Measurements from ENCODE around the gene AGMAT. TPM values are rescaled to one million over a fixed set of nuclear protein-coding genes. Genes with fewer than 3 reads are reported as not detected.

The AGMAT gene
- total RNA-seq, 4 donors from 2014 or later, result 15.7 to 45.4 (median 39.6) TPM

- H3K4me3 ChIP-seq, result no peak overlapping the region
- no peaks in the 10 kb centered on the region for H3K9me3 ChIP-seq
- TF ChIP-seq CTCF (IDR thresholded peaks at IDR 0.05) (no peak), POLR2A (IDR thresholded peaks at IDR 0.05) (no peak)
- H3K36me3 ChIP-seq, result peaks cover 0 to 40% (median 0%) of the 10 kb centered on the region in 3 donors
- H3K4me1 ChIP-seq, result no peaks in the 10 kb centered on the region
- no peaks in the 10 kb centered on the region for H3K27me3 ChIP-seq
- DNase-seq, result no peak
- H3K27ac ChIP-seq, result no peak overlapping the region
These were observed 34.3 kb downstream of the AGMAT start for GRCh38 chr1:15550573-15550972.

GRCh38 chr1:15546641-15547040 is 38.2 kb downstream of the AGMAT start:
- Histone ChIP-seq H3K36me3 (peaks cover 0 to 78% (median 0%) of the 10 kb centered on the region in 3 donors), H3K4me3 (no peak overlapping the region), H3K4me1 (no peaks in the 10 kb centered on the region), H3K9me3 (no peaks in the 10 kb centered on the region), H3K27ac (no peak overlapping the region), H3K27me3 (no peaks in the 10 kb centered on the region)
- no peak for DNase-seq
- TF ChIP-seq CTCF (IDR thresholded peaks at IDR 0.05), result no peak
- TF ChIP-seq POLR2A (IDR thresholded peaks at IDR 0.05), result no peak

DNA sequence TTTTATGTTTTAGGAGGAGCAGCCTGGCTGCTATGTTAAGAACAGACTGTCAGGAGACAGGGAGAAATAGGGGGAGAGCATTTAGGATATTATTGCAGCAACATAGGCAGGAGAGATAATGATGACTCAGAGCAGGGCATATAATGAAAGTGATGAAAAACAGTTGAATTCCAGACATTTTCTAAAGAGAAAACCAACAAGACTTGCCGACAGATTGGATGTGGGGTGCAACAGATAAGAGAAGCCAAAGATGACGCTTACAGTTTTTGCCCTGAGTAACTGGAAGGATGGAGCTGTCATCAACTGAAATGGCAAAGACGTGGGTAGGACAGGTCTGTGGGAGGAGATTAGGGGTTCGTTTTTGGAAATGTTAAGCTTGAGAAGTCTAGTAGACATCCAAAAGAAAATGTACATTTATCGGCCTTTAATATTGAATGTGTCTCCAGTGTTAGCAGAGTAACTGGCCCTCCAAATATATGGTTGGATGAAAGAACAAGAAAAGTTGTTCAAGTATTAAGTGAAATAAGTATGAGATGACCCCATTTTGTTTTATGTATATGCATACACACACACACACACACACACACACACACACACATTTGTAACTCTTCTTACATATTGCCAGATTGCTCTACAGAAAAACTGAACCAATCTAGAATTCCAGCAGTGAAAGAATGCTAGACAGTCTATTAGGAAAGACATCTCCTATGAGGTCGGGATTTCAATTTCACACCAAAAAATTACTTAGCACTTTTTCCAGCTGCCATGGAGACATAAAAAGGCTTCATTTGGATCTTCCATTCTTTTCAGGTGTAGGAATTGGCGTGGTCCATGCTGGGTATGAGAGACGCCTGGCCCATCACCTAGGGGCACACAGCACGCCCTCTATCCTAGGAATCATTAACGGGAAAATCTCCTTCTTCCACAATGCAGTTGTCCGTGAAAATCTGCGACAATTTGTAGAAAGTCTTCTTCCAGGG is 41.0 kb downstream of the AGMAT start:
- H3K27ac ChIP-seq, result no peak overlapping the region
- no peaks in the 10 kb centered on the region for H3K9me3 ChIP-seq
- H3K27me3 ChIP-seq, result no peaks in the 10 kb centered on the region
- peaks cover 0 to 89% (median 0%) of the 10 kb centered on the region in 3 donors for H3K36me3 ChIP-seq
- TF ChIP-seq POLR2A (IDR thresholded peaks at IDR 0.05), result no peak
- no peak for TF ChIP-seq CTCF (IDR thresholded peaks at IDR 0.05)
- H3K4me3 ChIP-seq, result no peak overlapping the region
- no peaks in the 10 kb centered on the region for H3K4me1 ChIP-seq
- no peak for DNase-seq

DNA sequence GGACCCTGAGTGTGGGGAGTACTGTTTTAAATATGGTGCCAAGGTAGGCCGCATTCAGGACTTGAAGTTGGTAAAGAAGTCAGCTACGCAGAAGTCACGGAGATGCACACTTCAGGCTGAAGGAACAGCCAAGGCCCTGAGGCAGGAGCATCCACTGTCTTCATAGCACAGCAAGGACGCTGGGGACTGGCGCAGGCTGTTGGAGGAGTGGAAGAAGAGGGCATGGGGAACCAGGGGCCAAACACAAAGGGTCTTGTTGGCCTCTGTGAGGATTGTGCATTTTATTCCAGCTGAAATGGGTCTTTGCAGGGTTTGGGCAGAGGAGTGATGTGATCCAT is 41.6 kb downstream of the AGMAT start:
- no peak for DNase-seq
- TF ChIP-seq POLR2A (IDR thresholded peaks at IDR 0.05) (no peak), CTCF (IDR thresholded peaks at IDR 0.05) (no peak)
- H3K27me3 ChIP-seq, result no peaks in the 10 kb centered on the region
- H3K27ac ChIP-seq, result no peak overlapping the region
- no peaks in the 10 kb centered on the region for H3K4me1 ChIP-seq
- no peaks in the 10 kb centered on the region for H3K9me3 ChIP-seq
- H3K36me3 ChIP-seq, result peaks cover 0 to 85% (median 0%) of the 10 kb centered on the region in 3 donors
- H3K4me3 ChIP-seq, result no peak overlapping the region

- peaks cover 0 to 85% (median 0%) of the 10 kb centered on the region in 3 donors for H3K36me3 ChIP-seq
- H3K27ac ChIP-seq, result no peak overlapping the region
- DNase-seq, result no peak
- no peaks in the 10 kb centered on the region for H3K4me1 ChIP-seq
- no peak overlapping the region for H3K4me3 ChIP-seq
- H3K27me3 ChIP-seq, result no peaks in the 10 kb centered on the region
- TF ChIP-seq CTCF (IDR thresholded peaks at IDR 0.05) (no peak), POLR2A (IDR thresholded peaks at IDR 0.05) (no peak)
- no peaks in the 10 kb centered on the region for H3K9me3 ChIP-seq
These were observed 42.2 kb downstream of the AGMAT start for GRCh38 chr1:15542388-15543250.
